SH-SY5Y (cell line): ENCODE measurements around the gene FNDC10.

Experiments used
- GATA2 ChIP-seq: IDR thresholded peaks from 2 replicates; pipeline ENCODE4 v1.6.1; 2011; ENCODE audit warnings: mild to moderate bottlenecking, low read depth, low read length
- GATA3 ChIP-seq: IDR thresholded peaks from 2 replicates; pipeline ENCODE4 v1.6.1; 2011; ENCODE audit warnings: low read depth, mild to moderate bottlenecking, low read length, moderate library complexity

Gene FNDC10

GRCh38 chr1:1603671-1604373, 3.9 kb upstream of the FNDC10 start:
- TF ChIP-seq GATA3 = no peak

- no peak for TF ChIP-seq GATA3
- TF ChIP-seq GATA2 = no peak
Observed at GRCh38 chr1:1602968-1603506, 3.1 kb upstream of the FNDC10 start.

- no peak for TF ChIP-seq GATA3
- TF ChIP-seq GATA2 = no peak
Observed at GRCh38 chr1:1602304-1602967, 2.5 kb upstream of the FNDC10 start.

- TF ChIP-seq GATA2 (no peak), GATA3 (no peak)
Observed at GRCh38 chr1:1601564-1602303, 1.8 kb upstream of the FNDC10 start.

GRCh38 chr1:1600861-1601563, 1.1 kb upstream of the FNDC10 start:
- TF ChIP-seq GATA2 (no peak), GATA3 (no peak)

GRCh38 chr1:1599030-1599934, 653 bp downstream of the FNDC10 start:
- TF ChIP-seq GATA3 (no peak), GATA2 (no peak)

- TF ChIP-seq GATA2 (no peak), GATA3 (no peak)
Observed at GRCh38 chr1:1598720-1599029, 1.3 kb downstream of the FNDC10 start.

- TF ChIP-seq GATA2 = no peak
- no peak for TF ChIP-seq GATA3
Observed at GRCh38 chr1:1598051-1598719, 1.8 kb downstream of the FNDC10 start.

GRCh38 chr1:1597275-1597930, 2.5 kb downstream of the FNDC10 start:
- no peak for TF ChIP-seq GATA2
- TF ChIP-seq GATA3 = no peak

GRCh38 chr1:1596493-1597274, 3.3 kb downstream of the FNDC10 start:
- TF ChIP-seq GATA3 (no peak), GATA2 (no peak)

GRCh38 chr1:1594602-1595260, 5.2 kb downstream of the FNDC10 start:
- TF ChIP-seq GATA2 = no peak
- no peak for TF ChIP-seq GATA3
